Endothelial cell of umbilical vein (primary cell): ENCODE measurements around the gene FNDC1.
A peak's percentile ranks its signal among the peaks of the same experiment; 100 is the strongest.

Experiments used
- TF ChIP-seq, protein P1 (sequence below), 2 donors: IDR thresholded peaks; 1 replicate in 1 of 2; 2 replicates in 1 of 2; pipeline ENCODE4 v1.5.1; 2011; ENCODE audit warnings: low read length in 2 of 2, mild to moderate bottlenecking in 2 of 2, moderate library complexity in 2 of 2, control low read depth in 1 of 2, inconsistent platforms in 1 of 2, low read depth in 1 of 2; ENCODE audit not compliant: insufficient read depth in 1 of 2; ENCODE audit errors: extremely low read depth in 1 of 2
- TF ChIP-seq, protein P2 (sequence below): IDR thresholded peaks from 2 replicates; pipeline ENCODE4 v1.6.1; 2011; ENCODE audit not compliant: insufficient read depth, insufficient read length

DNA sequence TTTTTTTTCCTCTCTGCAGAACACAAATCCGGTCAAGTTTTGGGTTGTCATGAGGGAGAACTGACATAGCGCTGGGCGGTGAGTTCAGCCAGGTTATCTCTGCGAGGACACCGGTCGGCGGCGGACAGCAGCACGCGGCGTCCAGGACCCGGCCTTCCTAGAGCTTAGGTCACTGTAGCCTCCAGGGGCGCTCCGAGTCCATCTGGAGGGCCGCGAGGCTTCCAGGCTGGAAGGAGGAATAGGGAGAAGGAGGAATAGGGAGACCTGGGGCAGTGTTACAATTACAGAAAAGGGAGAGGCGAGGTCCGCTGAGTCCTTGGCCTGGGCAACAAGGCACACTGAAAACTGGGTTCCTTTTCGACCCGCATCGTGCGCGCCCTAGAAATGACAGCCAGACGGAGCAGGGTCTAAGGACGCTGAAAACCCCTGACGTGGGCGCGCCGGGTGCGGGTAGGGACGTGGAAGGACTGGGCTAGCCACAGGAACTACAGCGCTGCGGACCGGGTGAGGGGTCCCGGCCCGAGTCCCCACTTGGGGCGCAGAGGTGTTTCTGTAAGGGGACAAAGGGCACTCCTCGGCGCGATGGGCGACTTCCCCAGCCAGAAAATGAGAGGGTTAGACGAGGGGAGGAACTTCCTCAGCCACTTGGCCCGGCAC lies 536 bp upstream of the FNDC1 start:
- TF ChIP-seq, protein P1, sequence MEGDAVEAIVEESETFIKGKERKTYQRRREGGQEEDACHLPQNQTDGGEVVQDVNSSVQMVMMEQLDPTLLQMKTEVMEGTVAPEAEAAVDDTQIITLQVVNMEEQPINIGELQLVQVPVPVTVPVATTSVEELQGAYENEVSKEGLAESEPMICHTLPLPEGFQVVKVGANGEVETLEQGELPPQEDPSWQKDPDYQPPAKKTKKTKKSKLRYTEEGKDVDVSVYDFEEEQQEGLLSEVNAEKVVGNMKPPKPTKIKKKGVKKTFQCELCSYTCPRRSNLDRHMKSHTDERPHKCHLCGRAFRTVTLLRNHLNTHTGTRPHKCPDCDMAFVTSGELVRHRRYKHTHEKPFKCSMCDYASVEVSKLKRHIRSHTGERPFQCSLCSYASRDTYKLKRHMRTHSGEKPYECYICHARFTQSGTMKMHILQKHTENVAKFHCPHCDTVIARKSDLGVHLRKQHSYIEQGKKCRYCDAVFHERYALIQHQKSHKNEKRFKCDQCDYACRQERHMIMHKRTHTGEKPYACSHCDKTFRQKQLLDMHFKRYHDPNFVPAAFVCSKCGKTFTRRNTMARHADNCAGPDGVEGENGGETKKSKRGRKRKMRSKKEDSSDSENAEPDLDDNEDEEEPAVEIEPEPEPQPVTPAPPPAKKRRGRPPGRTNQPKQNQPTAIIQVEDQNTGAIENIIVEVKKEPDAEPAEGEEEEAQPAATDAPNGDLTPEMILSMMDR (IDR thresholded peaks at IDR 0.05; ENCODE audit: extremely low read depth in 1 of 2, insufficient read depth in 1 of 2, low read depth in 1 of 2, low read length in 2 of 2) = peak; percentile 25 to 41
- TF ChIP-seq, protein P2, sequence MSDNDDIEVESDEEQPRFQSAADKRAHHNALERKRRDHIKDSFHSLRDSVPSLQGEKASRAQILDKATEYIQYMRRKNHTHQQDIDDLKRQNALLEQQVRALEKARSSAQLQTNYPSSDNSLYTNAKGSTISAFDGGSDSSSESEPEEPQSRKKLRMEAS = no peak
